GM23338 (cell line): Measurements from ENCODE around the gene WDR53. TPM values are rescaled to one million over a fixed set of nuclear protein-coding genes. Genes with fewer than 3 reads are reported as not detected.

Experiments
- ATAC-seq: fragments of 200-7000 bp; cut with Tn5 transposase; 3 replicates; pipeline ENCODE4 v1.9.1; 2020
- DNase-seq: peaks from one replicate; pipeline ENCODE4 v3.0.0-alpha.2; 2015; ENCODE audit warnings: low spot score
- H2AFZ ChIP-seq: fragments of 200-600 bp; sonication (generic); 2 replicates; pipeline ENCODE4 v1.8.0; 2016; ENCODE audit warnings: antibody characterized with exemption, mild to moderate bottlenecking, moderate library complexity
- H3F3A ChIP-seq: fragments of 200-600 bp; sonication (generic); replicated peaks from 2 replicates; pipeline ENCODE4 v1.8.0; 2017; ENCODE audit warnings: antibody characterized with exemption, mixed run types, low read depth
- H3K27ac ChIP-seq: fragments of 200-600 bp; sonication (generic); 2 replicates; pipeline ENCODE4 v1.6.1; 2016; ENCODE audit warnings: low read depth
- H3K27me3 ChIP-seq: fragments of 200-600 bp; sonication (generic); 2 replicates; pipeline ENCODE4 v1.8.0; 2016; ENCODE audit warnings: mild to moderate bottlenecking, mixed run types, moderate library complexity; ENCODE audit not compliant: insufficient read depth
- H3K36me3 ChIP-seq: fragments of 200-600 bp; sonication (generic); 2 replicates; pipeline ENCODE4 v1.8.0; 2016; ENCODE audit warnings: mild to moderate bottlenecking; ENCODE audit not compliant: insufficient read depth
- H3K4me1 ChIP-seq: fragments of 200-600 bp; sonication (generic); 2 replicates; pipeline ENCODE4 v1.8.0; 2016; ENCODE audit warnings: mild to moderate bottlenecking, moderate library complexity; ENCODE audit not compliant: insufficient read depth
- H3K4me2 ChIP-seq: fragments of 200-600 bp; sonication (generic); 2 replicates; pipeline ENCODE4 v1.7.1; 2017; ENCODE audit warnings: mixed run types
- H3K4me3 ChIP-seq: fragments of 200-600 bp; sonication (generic); 2 replicates; pipeline ENCODE4 v1.6.1; 2016; ENCODE audit warnings: mixed run types
- H3K79me2 ChIP-seq: fragments of 200-600 bp; sonication (generic); replicated peaks from 2 replicates; pipeline ENCODE4 v1.8.0; 2017; ENCODE audit warnings: mild to moderate bottlenecking; ENCODE audit not compliant: insufficient read depth
- H3K9me2 ChIP-seq: fragments of 200-600 bp; sonication (generic); 2 replicates; pipeline ENCODE4 v1.8.0; 2017; ENCODE audit not compliant: insufficient read depth
- H4K20me1 ChIP-seq: fragments of 200-600 bp; sonication (generic); replicated peaks from 2 replicates; pipeline ENCODE4 v1.8.0; 2017; ENCODE audit warnings: mild to moderate bottlenecking; ENCODE audit not compliant: insufficient read depth
- H3K27ac Mint-ChIP-seq: 2 replicates; pipeline ENCODE4 v1.8.0; 2020; ENCODE audit warnings: inconsistent platforms, mild to moderate bottlenecking, moderate library complexity, mixed read lengths
- H3K27me3 Mint-ChIP-seq: 3 replicates; pipeline ENCODE4 v1.8.0; 2022; ENCODE audit warnings: low read depth, mild to moderate bottlenecking, moderate library complexity, mixed read lengths, inconsistent platforms; ENCODE audit not compliant: insufficient read depth, poor library complexity
- H3K36me3 Mint-ChIP-seq: 3 replicates; pipeline ENCODE4 v1.8.0; 2021; ENCODE audit warnings: low read depth, mild to moderate bottlenecking, inconsistent platforms, moderate library complexity, mixed read lengths
- H3K4me1 Mint-ChIP-seq: 3 replicates; pipeline ENCODE4 v1.8.0; 2020; ENCODE audit warnings: mild to moderate bottlenecking, inconsistent platforms, mixed read lengths
- H3K4me3 Mint-ChIP-seq: 3 replicates; pipeline ENCODE4 v1.8.0; 2021; ENCODE audit warnings: moderate library complexity, mild to moderate bottlenecking, inconsistent platforms, mixed read lengths
- H3K9me3 Mint-ChIP-seq: 3 replicates; pipeline ENCODE4 v1.8.0; 2020; ENCODE audit warnings: moderate library complexity, mild to moderate bottlenecking, inconsistent platforms, mixed read lengths
- CREB1 ChIP-seq: fragments of 250-450 bp; sonication (Bioruptor Pico); IDR thresholded peaks from 2 replicates; pipeline ENCODE4 v1.5.0; 2020; ENCODE audit warnings: low read depth, mild to moderate bottlenecking, moderate library complexity
- EZH2 ChIP-seq: fragments of 200-600 bp; sonication (generic); IDR thresholded peaks from one replicate; pipeline ENCODE4 v1.8.0; 2017; ENCODE audit warnings: antibody characterized with exemption, mild to moderate bottlenecking, low read depth; ENCODE audit not compliant: unreplicated experiment
- EZH2phosphoT487 ChIP-seq: fragments of 200-600 bp; sonication (generic); IDR thresholded peaks from one replicate; pipeline ENCODE4 v1.8.1; 2018; ENCODE audit warnings: antibody characterized with exemption; ENCODE audit not compliant: unreplicated experiment
- JUNB ChIP-seq: IDR thresholded peaks from one replicate; pipeline ENCODE4 v1.6.1; 2016; ENCODE audit warnings: antibody characterized with exemption; ENCODE audit not compliant: unreplicated experiment
- NANOG ChIP-seq: IDR thresholded peaks from 2 replicates; pipeline ENCODE4 v1.6.1; 2016; ENCODE audit warnings: antibody characterized with exemption, borderline replicate concordance
- POLR2AphosphoS5 ChIP-seq: IDR thresholded peaks from 2 replicates; pipeline ENCODE4 v1.6.1; 2016; ENCODE audit warnings: antibody characterized with exemption, low read depth
- STAT1 ChIP-seq: IDR thresholded peaks from one replicate; pipeline ENCODE4 v1.6.1; 2016; ENCODE audit warnings: antibody characterized with exemption; ENCODE audit not compliant: unreplicated experiment
- ZNF114 ChIP-seq: fragments of 250-450 bp; sonication (Bioruptor Pico); IDR thresholded peaks from 2 replicates; pipeline ENCODE4 v1.5.0; 2020; ENCODE audit warnings: mild to moderate bottlenecking, moderate library complexity
- ZNF331 ChIP-seq: fragments of 250-450 bp; sonication (Bioruptor Pico); IDR thresholded peaks from 2 replicates; pipeline ENCODE4 v1.5.0; 2020; ENCODE audit warnings: low read depth, mild to moderate bottlenecking, moderate library complexity
- ZNF462 ChIP-seq: fragments of 250-450 bp; sonication (Bioruptor Pico); IDR thresholded peaks from 2 replicates; pipeline ENCODE4 v1.5.0; 2020; ENCODE audit warnings: mild to moderate bottlenecking, moderate library complexity
- polyA plus RNA-seq: library from polyadenylated mRNA; unstranded; fragments of >200 nt; fragmentation: Nextera tagmentation; extraction: Ambion mirVana; gene quantifications from 2 replicates; pipeline ENCODE4 v1.2.1, GENCODE V29; 2016
- total RNA-seq: library from RNA; depleted of rRNA; stranded (reverse); fragments of >200 nt; shearing (Covaris generic); gene quantifications from 2 replicates; pipeline ENCODE4 v1.2.3, GENCODE V29; 2014
- TF ChIP-seq, protein P1 (sequence below): IDR thresholded peaks from 2 replicates; pipeline ENCODE4 v1.6.1; 2016; ENCODE audit warnings: antibody characterized with exemption
- TF ChIP-seq, protein P2 (sequence below): IDR thresholded peaks from one replicate; pipeline ENCODE4 v1.6.1; 2018; ENCODE audit warnings: antibody characterized with exemption; ENCODE audit not compliant: unreplicated experiment
- TF ChIP-seq, protein P3 (sequence below), 2 experiments: fragments of 200-600 bp in 1 of 2; sonication (generic) in 1 of 2; conservative IDR thresholded peaks; 2 replicates each; pipeline versions ENCODE4 v1.5.1 to v1.6.1; 2016 to 2017; ENCODE audit warnings: antibody characterized with exemption in 2 of 2, low read depth in 2 of 2, mild to moderate bottlenecking in 2 of 2, moderate library complexity in 1 of 2

WDR53 gene
- total and polyA plus RNA-seq, 2 experiments from 2014 or later, result 6.8 to 29.7 TPM

- H3K36me3 ChIP-seq, result no peaks in the 10 kb centered on the region
- Mint-ChIP-seq H3K27ac (no peak overlapping the region), H3K36me3 (peaks cover 18% of the 10 kb centered on the region), H3K4me3 (no peak overlapping the region), H3K27me3 (peaks cover 6% of the 10 kb centered on the region), H3K4me1 (no peaks in the 10 kb centered on the region), H3K9me3 (peaks cover 60% of the 10 kb centered on the region)
- no peak overlapping the region for H3K27ac ChIP-seq
- no peak for DNase-seq
- peaks cover 4% of the 10 kb centered on the region; the same call in 1 of the 2 replicates for H3K9me2 ChIP-seq
- TF ChIP-seq ZNF114, result no peak
- TF ChIP-seq ZNF331, result no peak
- TF ChIP-seq POLR2AphosphoS5, result no peak
- no peak for TF ChIP-seq EZH2
- TF ChIP-seq STAT1, result no peak
- TF ChIP-seq CREB1 (CRISPR knock-in tag), result no peak
- TF ChIP-seq NANOG, result no peak
- TF ChIP-seq, protein P1, sequence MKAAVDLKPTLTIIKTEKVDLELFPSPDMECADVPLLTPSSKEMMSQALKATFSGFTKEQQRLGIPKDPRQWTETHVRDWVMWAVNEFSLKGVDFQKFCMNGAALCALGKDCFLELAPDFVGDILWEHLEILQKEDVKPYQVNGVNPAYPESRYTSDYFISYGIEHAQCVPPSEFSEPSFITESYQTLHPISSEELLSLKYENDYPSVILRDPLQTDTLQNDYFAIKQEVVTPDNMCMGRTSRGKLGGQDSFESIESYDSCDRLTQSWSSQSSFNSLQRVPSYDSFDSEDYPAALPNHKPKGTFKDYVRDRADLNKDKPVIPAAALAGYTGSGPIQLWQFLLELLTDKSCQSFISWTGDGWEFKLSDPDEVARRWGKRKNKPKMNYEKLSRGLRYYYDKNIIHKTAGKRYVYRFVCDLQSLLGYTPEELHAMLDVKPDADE, result no peak
- TF ChIP-seq, protein P2, sequence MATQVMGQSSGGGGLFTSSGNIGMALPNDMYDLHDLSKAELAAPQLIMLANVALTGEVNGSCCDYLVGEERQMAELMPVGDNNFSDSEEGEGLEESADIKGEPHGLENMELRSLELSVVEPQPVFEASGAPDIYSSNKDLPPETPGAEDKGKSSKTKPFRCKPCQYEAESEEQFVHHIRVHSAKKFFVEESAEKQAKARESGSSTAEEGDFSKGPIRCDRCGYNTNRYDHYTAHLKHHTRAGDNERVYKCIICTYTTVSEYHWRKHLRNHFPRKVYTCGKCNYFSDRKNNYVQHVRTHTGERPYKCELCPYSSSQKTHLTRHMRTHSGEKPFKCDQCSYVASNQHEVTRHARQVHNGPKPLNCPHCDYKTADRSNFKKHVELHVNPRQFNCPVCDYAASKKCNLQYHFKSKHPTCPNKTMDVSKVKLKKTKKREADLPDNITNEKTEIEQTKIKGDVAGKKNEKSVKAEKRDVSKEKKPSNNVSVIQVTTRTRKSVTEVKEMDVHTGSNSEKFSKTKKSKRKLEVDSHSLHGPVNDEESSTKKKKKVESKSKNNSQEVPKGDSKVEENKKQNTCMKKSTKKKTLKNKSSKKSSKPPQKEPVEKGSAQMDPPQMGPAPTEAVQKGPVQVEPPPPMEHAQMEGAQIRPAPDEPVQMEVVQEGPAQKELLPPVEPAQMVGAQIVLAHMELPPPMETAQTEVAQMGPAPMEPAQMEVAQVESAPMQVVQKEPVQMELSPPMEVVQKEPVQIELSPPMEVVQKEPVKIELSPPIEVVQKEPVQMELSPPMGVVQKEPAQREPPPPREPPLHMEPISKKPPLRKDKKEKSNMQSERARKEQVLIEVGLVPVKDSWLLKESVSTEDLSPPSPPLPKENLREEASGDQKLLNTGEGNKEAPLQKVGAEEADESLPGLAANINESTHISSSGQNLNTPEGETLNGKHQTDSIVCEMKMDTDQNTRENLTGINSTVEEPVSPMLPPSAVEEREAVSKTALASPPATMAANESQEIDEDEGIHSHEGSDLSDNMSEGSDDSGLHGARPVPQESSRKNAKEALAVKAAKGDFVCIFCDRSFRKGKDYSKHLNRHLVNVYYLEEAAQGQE, result no peak
- TF ChIP-seq, protein P3, sequence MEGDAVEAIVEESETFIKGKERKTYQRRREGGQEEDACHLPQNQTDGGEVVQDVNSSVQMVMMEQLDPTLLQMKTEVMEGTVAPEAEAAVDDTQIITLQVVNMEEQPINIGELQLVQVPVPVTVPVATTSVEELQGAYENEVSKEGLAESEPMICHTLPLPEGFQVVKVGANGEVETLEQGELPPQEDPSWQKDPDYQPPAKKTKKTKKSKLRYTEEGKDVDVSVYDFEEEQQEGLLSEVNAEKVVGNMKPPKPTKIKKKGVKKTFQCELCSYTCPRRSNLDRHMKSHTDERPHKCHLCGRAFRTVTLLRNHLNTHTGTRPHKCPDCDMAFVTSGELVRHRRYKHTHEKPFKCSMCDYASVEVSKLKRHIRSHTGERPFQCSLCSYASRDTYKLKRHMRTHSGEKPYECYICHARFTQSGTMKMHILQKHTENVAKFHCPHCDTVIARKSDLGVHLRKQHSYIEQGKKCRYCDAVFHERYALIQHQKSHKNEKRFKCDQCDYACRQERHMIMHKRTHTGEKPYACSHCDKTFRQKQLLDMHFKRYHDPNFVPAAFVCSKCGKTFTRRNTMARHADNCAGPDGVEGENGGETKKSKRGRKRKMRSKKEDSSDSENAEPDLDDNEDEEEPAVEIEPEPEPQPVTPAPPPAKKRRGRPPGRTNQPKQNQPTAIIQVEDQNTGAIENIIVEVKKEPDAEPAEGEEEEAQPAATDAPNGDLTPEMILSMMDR (conservative IDR thresholded peaks at IDR 0.05; ENCODE audit: low read depth in 2 of 2), result no peak
- TF ChIP-seq JUNB, result no peak
- no peak for TF ChIP-seq ZNF462 (CRISPR knock-in tag)
- no peak for TF ChIP-seq EZH2phosphoT487
- H2AFZ ChIP-seq, result no peak overlapping the region
- H4K20me1 ChIP-seq, result no peaks in the 10 kb centered on the region
- ATAC-seq, result no peak
- H3K4me2 ChIP-seq, result no peak overlapping the region
- no peaks in the 10 kb centered on the region for H3K4me1 ChIP-seq
- H3K4me3 ChIP-seq, result no peak overlapping the region
- no peaks in the 10 kb centered on the region for H3F3A ChIP-seq
- H3K79me2 ChIP-seq, result no peaks in the 10 kb centered on the region
- no peaks in the 10 kb centered on the region for H3K27me3 ChIP-seq
These were observed 21.3 kb downstream of the WDR53 start for GRCh38 chr3:196547067-196547466.
